NOMO-1 (cell line): Measurements from ENCODE around the gene THRSP.
"Not testable (repeated sequence)": the region's sequence is repeated elsewhere in the genome, so short reads cannot be mapped to it uniquely, and the experiment has no call there.

Experiments
- DNase-seq, 2 experiments: peaks; one replicate each; lab custom pipeline; 2025; ENCODE audit not compliant: unreplicated experiment in 2 of 2; lab: John Stamatoyannopoulos, UW

The THRSP gene, protein sequence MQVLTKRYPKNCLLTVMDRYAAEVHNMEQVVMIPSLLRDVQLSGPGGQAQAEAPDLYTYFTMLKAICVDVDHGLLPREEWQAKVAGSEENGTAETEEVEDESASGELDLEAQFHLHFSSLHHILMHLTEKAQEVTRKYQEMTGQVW

DNA sequence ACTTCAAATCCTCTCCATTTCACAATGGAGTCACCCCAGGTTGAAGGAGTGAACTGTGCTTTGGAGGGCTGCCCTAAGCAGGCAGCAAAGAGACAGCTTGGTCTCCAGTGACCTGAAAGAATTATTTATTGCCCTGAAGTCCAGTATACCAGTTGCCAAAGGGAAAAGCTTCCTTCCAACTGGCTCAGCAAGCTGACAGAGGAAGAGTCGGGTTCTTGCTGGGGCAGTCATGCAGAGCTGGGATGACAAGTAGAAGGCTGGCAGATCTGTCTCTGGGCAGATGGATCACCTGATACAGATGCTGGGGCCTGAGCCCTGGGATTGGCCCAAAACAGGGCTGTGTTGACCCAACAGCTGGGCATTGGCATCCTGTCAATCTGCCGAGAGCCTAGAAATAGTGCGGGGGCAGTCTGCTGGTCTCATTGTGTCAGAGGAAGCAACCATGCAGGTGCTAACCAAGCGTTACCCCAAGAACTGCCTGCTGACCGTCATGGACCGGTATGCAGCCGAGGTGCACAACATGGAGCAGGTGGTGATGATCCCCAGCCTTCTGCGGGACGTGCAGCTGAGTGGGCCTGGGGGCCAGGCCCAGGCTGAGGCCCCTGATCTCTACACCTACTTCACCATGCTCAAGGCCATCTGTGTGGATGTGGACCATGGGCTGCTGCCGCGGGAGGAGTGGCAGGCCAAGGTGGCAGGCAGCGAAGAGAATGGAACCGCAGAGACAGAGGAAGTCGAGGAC lies at the start of gene THRSP:
THRSP (plus strand) TSS at position 422 of the 742 bp plus-strand sequence; CDS start at position 443, 21 bp downstream.
- no peak for DNase-seq

DNA sequence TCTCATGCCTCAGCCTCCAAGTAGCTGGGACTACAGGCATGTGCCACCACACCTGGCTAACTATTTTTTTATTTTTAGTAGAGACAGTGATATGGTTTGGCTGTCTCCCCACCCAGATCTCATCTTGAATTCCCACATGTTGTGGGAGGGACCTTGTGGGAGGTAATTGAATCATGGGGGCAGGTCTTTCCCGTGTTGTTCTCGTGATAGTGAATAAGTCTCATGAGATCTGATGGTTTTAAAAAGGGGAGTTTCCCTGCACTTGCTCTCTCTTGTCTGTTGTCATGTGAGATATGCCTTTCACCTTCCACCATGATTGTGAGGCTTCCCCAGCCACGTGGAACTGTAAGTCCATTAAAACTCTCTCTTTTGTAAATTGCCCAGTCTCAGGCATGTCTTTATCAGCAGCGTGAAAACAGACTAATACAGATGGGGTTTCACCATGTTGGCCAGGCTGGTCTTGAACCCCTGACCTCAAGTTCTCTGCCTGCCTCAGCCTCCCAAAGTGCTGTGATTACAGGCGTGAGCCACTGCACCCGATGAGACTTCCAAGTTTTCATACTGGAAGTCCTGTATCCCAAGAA lies 48.6 kb upstream of the THRSP start:
- DNase-seq: not testable (repeated sequence)

DNA sequence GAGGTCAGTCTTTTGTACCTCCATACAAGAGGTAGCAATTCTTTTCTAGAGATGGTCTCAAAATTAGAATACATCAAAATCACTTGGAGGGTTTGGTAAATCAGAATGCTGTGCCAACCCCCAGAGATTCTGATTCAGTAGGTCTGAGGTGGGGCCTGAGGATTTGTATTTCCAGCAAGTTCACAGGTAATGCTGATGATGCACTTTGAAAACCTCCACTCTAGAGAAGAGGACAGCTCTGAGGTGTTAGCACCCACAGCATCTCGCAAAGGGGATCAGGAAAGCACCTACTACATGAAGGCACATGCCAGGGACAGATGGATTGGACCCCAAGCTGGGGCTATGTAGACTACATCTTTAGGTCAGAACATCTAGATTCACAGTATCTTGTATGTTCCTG lies 47.8 kb upstream of the THRSP start:
- DNase-seq: no peak

DNA sequence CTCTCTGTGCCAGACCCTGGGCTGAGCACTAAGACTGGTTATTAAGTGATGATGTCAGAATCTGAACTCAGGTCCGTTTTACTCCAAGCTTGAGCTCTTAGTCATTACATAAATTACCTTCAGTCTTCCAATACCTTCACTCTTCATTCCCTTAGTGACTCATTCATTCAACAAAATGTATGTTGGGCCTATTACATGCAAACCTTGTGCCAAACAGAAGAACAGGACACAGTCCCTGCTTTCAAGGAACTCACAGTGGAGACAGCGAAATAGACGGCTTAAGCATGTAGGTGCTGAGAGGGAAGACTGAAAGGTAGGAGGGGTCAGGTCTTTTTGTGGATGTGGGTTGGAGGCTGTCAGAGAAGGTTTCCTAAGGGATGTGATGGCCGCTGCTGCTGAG lies 43.9 kb upstream of the THRSP start:
- no peak for DNase-seq

DNA sequence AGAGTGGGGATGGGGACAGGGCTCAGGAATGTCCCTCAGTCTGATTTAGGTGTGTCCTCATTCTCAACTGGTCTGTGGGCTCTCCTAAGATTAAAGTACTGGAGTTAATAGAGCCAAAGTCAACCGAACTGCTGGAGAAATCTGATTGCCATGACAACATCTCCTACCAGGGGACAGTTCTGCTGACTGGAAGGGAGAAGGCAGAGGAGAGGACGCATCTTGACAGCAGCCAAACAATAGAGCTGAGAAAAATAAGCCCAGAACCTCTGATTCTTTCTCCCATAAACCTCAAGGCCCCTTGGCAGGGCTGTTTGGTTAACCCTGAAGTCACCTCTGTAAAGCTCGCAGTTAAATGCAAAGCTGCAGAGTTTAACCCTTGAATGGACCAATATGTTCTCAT lies 43.4 kb upstream of the THRSP start:
- DNase-seq: no peak

DNA sequence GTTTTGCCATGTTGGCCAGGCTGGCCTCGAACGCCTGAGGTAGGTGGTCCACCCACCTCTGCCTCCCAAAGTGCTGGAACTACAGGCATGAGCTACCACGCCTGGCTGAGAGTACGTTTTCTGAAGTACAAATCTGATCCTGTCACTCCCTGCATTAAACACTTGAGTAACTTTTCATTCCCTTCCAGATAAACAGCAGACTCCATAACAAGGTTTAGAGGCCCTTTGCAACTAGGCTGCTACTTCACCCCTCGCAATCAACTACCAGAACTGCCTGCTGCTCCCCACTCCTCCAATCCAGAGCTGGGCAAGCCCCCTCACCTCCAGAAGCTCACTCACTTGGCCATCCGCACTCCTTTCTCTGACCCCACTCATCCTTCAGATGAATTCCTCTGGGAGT lies 42.0 kb upstream of the THRSP start:
- no peak for DNase-seq

DNA sequence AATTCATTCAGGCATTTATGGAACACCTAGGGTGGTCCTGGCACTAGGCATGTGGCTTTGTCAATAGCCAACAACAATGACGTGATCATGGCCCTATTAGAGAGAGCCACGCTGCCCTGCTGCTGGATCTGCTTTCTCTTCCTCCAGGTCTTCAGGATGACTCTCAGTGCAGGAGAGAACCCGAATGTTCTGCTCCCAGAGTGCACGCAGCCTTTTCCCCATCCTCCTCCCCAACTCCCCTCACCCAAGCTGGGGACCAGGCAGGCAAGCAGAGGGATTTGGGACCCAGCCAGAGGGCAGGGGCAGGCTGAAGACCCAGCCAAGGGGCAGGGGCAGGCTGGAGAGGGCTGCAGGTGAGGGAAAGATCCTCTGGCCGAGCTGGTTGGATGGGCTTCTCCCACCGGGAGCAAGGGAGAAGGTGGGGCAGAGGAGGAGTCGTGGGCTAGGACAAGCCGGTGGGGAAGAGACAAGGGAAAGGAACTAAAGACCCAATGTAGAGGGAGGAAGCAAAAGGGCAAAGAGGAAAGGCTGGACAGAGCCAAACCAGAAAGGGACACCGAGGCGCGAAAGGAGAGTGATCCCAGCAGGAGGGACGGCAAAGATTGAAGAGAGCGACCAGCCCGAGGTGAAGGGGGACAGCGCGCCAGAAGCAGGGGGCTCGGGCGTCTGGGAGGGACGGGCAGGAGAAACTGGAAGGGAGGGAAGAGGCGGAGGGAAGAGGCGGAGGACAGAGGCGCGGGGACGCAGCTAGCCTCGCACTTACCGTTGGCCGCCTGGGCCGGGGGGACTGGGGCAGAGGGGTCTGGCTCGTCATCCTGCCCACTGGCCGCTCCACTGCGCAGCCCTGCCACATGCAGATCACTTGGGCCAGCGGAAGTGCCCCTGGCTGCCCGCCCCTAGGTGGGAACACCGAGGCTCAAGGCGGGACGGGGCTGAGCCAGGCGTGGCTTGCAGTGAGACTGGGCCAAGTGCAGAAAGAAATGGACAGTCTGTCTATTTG lies 41.0 kb upstream of the THRSP start, which contains the start of gene KCTD14:
KCTD14 (minus strand) TSS at position 880 of the 1,000 bp plus-strand sequence; CDS start at position 853, 27 bp downstream.
- no peak for DNase-seq

DNA sequence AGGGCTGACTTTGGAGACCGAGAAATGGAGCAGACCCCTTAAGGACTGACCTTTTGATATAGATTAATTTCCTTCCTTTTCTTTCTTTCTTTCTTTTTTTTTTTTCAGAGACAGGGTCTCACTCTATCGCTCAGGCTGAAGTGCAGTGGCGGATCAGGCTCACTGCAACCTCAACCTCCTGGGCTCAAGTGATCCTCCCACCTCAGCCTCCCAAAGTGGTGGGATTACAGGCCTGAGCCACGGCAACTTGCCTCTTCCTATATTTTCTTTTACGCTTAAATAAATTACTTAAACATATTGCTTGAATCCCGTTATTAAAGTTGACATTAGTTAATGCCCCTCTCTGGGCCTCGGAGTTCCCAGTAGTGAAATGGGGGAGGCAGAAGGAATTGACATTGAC lies 40.2 kb upstream of the THRSP start:
- DNase-seq: no peak

DNA sequence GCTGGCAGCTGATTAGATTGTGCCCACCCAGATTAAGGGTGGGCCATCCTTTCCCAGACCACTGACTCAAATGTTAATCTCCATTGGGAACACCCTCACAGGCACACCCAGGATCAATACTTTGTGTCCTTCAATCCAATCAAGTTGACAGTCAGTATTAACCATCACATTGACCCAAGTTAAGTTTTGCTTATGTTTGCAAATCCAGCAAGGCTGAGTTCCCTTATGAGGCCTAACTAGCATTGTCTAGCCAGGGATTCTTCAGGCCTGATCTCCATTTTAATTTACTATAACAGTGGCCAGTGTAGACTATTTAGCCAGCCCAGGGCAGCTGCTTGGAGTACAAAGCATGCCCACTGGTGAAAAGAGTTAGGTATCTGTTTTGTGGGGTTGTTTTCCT lies 38.3 kb upstream of the THRSP start:
- no peak for DNase-seq

DNA sequence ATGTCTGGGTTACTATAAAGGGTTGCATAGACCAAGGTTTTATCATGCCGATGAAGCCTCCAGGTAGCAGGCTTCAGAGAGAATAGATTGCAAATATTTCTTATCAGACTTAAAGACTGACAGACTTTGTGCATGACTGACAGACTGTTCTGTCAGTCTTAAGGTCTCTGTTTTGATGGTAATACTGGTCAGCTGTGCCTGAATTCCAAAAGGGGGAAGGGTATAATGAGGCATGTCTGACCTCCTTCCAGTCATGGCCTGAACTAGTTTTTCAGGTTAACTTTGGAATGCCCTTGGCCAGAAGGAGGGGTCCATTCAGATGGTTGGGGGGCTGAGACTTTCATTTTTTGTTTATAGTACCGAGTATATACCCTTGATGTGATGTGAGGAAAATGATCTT lies 35.9 kb upstream of the THRSP start:
- no peak for DNase-seq

DNA sequence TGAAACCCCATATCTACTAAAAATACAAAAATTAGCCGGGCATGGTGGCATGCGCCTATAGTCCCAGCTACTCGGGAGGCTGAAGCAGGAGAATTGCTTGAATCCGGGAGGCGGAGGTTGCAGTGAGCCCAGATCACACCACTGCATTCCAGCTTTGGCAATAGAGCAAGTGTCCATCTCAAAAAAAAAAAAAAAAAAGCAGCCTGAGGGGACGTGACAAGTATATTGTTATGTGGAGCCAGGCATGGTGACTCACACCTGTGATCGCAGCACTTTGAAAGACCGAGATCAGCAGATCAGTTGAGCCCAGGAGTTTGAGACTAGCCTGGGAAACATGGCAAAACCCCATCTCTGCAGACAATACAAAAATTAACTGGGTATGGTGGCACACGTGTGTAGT lies 35.2 kb upstream of the THRSP start:
- DNase-seq: not testable (repeated sequence)

DNA sequence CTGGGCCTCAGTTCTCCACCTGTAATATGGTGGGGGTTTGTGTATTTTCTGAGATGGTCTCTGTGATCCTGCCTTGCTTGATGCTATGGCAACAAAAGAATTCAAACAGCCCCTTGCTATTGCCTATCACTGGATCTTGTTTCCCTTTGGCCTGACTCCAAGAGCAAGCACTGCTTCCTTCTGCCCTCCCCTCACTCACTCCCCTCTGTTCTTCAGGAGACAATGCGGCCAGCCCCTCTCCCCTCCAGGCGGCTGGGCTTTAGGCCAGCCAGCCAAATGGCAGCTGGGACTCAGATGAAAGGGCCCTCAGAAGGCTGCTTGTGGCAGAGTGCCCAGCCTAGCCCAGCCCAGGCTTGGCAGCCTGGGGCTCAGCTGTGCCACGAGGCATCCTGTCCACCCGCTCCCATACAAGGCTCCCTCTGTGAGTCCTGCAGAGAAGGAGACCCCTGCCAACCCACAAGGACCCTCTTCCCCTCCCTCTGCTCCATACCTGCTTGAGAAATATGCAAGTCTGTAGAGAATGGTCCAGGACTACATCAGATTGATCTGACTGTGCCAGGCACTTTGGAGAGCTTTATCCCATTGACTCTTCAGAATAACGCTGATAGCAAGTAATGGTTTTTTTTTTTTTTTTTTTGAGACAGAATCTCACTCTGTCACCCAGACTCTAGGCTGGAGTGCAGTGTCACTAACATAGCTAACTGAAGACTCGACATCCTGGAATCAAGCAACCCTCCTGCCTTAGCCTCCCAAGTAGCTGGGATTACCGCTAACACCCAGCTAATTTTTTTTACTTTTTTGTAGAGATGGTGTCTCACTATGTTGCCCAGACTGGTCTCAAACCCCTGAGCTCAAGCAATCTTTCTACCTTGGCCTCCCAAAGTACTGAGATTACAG lies 33.0 kb upstream of the THRSP start:
- DNase-seq: no peak

DNA sequence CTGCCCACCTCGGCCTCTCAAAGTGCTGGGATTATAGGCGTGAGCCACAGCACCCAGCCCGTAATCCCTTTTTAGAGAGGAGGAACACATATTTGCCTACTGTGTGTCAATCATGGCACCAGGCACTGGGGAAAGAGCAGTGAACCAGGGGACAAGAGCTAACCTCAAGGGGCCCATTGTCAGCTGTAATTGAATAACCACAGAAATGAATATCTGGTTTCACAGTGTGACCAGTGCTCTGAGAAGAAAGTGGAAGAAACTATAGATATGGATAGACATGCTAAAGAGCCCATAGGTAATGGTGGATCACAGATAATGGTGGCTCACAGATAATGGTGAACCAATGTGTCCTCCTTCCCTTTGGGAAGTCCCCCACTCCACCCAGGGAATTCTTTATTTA lies 32.0 kb upstream of the THRSP start:
- DNase-seq: no peak

DNA sequence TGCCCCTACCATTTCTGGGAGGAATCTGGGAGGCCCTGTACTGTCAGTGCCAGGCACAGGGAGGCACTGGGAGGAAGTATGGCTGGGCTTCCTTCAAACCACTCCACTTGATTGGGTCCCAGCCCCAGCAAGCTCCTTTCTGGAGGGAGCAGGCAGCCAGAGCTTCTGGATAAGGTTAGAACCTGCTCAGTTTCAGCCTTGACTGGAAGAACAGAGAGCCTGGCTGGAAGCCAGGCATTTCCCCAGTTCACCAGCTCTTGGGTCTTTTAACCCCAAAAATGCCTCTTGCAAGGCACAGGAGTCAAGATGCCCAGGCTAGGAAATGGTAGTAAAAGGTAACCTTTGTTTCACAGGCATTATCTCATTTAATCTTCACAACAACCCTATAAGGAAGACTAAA lies 31.6 kb upstream of the THRSP start:
- no peak for DNase-seq

DNA sequence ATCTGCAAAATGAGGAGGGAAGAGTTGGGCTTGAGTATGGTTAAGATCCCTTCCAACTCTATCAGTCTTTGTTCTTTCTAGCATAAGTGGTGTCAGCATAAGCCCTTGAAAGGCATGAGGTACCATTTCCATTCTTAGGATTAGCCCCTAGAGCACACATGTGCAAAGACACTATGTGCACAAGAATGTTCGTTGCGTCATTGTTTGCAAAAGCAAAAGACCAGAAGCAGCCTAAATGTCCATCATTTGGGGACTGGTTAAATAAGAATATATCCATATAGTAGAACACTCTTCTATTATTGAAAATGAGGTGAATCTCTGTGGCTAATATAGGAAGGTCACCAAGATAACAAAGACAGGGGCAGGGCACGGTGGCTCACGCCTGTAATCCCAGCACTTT lies 30.6 kb upstream of the THRSP start:
- DNase-seq: no peak

DNA sequence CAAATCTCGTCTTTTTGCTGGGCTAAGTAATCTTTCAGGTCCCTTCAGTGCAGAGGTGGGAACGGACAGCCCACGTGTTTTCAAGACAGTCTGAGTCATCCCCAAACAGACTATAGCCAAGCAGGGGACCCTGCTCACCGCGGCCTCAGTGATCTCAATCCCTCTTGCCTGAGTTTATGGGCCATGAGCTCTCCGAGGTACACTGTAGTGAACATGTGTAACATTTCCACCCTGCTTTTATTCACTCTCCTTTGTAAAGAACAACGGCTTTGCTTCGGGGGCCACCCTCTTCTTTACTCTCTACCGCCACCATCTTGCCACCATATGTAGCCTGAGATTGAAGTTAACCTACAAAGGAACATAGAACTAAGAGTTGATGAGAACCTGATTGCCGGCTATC lies 29.0 kb upstream of the THRSP start:
- no peak for DNase-seq

DNA sequence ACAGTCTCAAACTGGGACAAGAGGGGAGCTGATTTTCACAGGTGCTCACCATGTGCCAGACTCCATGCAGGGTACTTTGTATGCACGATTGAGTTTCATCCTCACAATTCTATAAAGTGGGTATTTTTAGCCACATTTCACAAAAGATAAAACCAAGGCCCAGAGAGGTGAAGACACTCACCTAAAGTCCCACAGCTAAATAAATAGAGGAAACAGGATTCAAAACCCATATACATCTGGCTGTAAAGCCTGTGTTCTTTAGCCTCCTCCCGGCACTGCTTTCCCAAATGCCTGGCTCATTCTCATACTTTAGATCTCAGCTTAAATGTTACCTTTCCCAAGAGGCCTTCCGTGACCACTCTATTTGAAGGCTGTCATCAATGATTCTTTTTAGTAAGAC lies 27.3 kb upstream of the THRSP start:
- no peak for DNase-seq

DNA sequence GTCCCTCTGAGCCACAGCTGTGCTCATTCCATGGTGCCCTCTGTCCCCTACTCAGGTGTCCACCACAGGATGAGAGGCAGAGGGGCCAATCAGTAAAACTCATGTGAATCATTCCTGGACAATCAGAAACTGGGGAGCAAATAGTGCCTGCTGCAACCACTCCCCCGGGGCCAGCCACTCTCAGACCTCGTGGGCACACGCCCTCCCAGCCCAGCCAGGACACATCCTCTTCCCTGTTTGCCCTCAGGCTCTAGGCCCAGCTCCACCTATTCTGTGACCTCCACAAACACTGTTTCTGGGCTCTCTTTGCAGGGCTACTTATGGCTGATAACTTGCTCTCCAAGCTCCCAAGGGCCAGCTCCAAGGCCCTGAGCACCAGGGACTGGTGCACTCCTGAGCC lies 26.6 kb upstream of the THRSP start:
- no peak for DNase-seq

DNA sequence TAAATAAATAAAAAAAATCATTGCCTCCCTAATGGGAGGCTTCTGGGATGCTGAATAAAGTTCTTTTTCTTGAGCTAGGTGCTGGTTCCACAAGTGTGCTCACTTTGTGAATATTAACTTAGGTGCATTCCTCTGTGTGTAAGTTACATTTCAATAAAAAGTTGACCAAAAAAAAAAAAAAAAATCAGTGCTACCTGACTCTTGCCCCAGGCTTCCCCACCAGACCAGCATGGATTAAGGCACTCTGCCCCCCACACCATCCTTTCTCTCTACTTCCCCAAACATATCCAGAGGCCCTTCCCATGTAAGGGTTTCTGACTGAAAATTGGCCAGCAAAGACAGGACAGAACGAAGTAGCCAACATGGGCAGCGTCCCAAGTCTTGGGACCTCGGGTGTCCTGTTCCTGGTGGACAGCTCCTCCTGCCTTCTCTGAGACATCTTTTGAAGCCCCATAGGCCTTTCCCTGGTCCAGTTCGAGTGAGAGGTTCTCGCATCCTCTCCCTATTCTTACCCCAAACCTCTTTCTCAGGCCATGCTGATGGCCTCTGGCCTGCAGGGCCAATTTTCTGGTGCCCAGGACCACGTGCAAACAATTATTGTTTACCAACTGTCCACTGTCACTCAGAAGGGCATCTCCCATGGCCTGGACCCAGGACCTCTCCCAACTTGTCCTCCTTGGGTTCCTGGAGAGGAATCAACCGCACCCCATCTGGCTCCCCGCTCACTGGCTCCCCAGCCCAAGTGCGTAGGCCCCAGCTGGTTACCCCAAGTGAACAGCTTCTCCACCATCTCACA lies 25.6 kb upstream of the THRSP start:
- DNase-seq: no peak
